ENCODE data around the gene SUCO.
"Not testable (repeated sequence)": the region's sequence is repeated elsewhere in the genome, so short reads cannot be mapped to it uniquely, and the experiment has no call there.

The SUCO gene

DNA sequence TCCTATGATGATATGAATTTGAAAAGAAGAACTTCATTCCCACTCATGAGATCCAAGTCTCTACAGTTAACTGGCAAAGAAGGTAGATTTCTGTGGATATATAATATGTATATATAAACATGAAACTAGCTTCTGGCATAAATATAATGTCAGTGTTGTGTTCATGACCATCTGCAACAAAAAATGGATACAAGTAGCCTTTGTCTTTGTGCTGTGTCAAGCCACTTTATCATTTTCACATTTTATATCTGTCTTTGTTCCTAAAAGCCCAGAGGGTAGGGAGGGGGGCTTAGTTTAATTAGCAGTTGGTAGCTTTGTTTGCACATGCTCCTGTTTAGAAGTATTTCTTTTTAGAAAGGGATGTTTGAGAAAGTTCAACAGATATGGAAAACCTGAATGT is 69.8 kb downstream of the SUCO start:
- Histone ChIP-seq H3K27me3 (ENCODE audit: control insufficient read depth in 1 of 2, insufficient read depth in 2 of 2, low read length in 2 of 2) (no peaks in the 10 kb centered on the region), H3K27ac (ENCODE audit: low read depth, low read length) (no peak overlapping the region), H3K4me1 (ENCODE audit: control insufficient read depth in 1 of 2, insufficient read depth in 2 of 2, low read length in 2 of 2) (no peaks in the 10 kb centered on the region), H3K9me3 (ENCODE audit: control insufficient read depth in 1 of 2, low read length in 2 of 2) (no peaks in the 10 kb centered on the region), H3K36me3 (ENCODE audit: control insufficient read depth in 1 of 2, insufficient read depth in 2 of 2, low read length in 2 of 2) (peaks cover 9 to 38% of the 10 kb centered on the region in 2 donors), H3K9ac (ENCODE audit: low read depth in 1 of 2, low read length in 2 of 2) (no peak overlapping the region), H3K4me3 (ENCODE audit: low read depth in 1 of 2, low read length in 2 of 2) (no peak overlapping the region)

DNA sequence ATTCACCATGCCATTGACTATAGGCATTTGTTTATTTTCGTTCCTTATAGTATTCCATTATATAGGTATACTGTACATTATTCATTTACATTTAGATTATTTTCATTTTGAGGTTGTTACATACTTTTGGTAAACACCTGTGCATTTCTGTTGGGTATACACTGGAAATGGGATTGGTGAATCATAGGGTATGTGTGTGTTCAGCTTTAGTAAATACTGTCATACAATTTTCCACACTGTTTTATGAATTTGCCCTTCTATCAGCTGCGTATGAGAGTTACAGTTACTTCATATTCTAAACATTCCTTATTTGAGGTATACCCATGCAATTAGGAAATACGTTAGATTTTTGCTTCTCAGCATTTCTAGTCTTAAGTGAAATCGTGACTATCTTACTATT is 70.9 kb downstream of the SUCO start:
- peaks cover 9 to 35% of the 10 kb centered on the region in 2 donors for H3K36me3 ChIP-seq (ENCODE audit: control insufficient read depth in 1 of 2, insufficient read depth in 2 of 2, low read length in 2 of 2)
- H3K4me3 ChIP-seq (ENCODE audit: low read depth in 1 of 2, low read length in 2 of 2), result no peak overlapping the region
- no peaks in the 10 kb centered on the region for H3K27me3 ChIP-seq (ENCODE audit: control insufficient read depth in 1 of 2, insufficient read depth in 2 of 2, low read length in 2 of 2)

DNA sequence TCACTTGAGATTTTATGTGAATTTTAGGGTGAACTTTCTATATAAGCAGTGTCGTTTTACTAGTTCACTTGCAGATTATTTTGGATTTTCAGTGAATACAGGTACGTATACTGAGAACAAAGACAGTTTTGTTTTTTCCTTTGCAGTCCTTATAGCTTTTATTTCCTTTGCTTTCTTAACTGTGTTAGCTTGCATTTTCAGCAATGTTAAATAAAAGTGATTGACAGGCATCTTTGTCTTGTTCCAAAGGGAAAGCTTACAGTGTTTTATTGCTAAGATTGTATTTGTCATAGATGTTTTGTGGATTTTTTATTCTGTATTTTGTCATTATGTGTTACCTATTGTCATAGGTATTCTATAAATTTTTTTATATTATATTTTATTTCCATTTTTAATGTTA is 72.7 kb downstream of the SUCO start:
- Histone ChIP-seq H3K27ac (ENCODE audit: low read depth, low read length) (no peak overlapping the region), H3K4me3 (ENCODE audit: low read depth in 1 of 2, low read length in 2 of 2) (no peak overlapping the region), H3K36me3 (ENCODE audit: control insufficient read depth in 1 of 2, insufficient read depth in 2 of 2, low read length in 2 of 2) (peaks cover 5 to 42% of the 10 kb centered on the region in 2 donors), H3K27me3 (ENCODE audit: control insufficient read depth in 1 of 2, insufficient read depth in 2 of 2, low read length in 2 of 2) (no peaks in the 10 kb centered on the region), H3K4me1 (ENCODE audit: control insufficient read depth in 1 of 2, insufficient read depth in 2 of 2, low read length in 2 of 2) (no peaks in the 10 kb centered on the region), H3K9me3 (ENCODE audit: control insufficient read depth in 1 of 2, low read length in 2 of 2) (no peaks in the 10 kb centered on the region), H3K9ac (ENCODE audit: low read depth in 1 of 2, low read length in 2 of 2) (no peak overlapping the region)

More for the DNA sequence above, 70.9 kb downstream of the SUCO start:
- H3K27ac ChIP-seq (ENCODE audit: low read depth, low read length), result no peak overlapping the region
- H3K9ac ChIP-seq (ENCODE audit: low read depth in 1 of 2, low read length in 2 of 2), result no peak overlapping the region
- no peaks in the 10 kb centered on the region for H3K9me3 ChIP-seq (ENCODE audit: control insufficient read depth in 1 of 2, low read length in 2 of 2)
- H3K4me1 ChIP-seq (ENCODE audit: control insufficient read depth in 1 of 2, insufficient read depth in 2 of 2, low read length in 2 of 2), result no peaks in the 10 kb centered on the region

DNA sequence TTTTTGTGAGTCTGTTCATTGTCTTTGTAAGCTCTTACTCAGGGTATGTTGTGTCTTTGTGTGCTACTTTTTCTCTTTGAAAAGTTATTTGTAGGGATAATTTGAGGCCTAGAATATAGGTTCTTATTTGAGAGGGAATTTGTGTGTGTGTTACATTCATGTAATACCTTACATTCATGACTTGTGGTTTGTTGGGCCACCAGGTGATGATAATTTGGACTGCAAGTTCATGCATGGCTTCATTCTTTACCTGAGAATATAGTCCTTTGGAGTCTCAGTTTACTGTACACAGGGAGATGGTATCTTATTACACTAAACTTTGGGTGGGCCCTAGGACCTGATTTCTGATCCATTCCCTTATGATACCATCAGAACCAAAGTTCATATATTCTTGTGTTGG is 74.2 kb downstream of the SUCO start:
- H3K9me3 ChIP-seq (ENCODE audit: control insufficient read depth in 1 of 2, low read length in 2 of 2), result no peaks in the 10 kb centered on the region
- no peak overlapping the region for H3K27ac ChIP-seq (ENCODE audit: low read depth, low read length)
- peaks cover 4 to 39% of the 10 kb centered on the region in 2 donors for H3K36me3 ChIP-seq (ENCODE audit: control insufficient read depth in 1 of 2, insufficient read depth in 2 of 2, low read length in 2 of 2)
- H3K4me1 ChIP-seq (ENCODE audit: control insufficient read depth in 1 of 2, insufficient read depth in 2 of 2, low read length in 2 of 2), result no peaks in the 10 kb centered on the region
- H3K27me3 ChIP-seq (ENCODE audit: control insufficient read depth in 1 of 2, insufficient read depth in 2 of 2, low read length in 2 of 2), result no peaks in the 10 kb centered on the region
- H3K9ac ChIP-seq (ENCODE audit: low read depth in 1 of 2, low read length in 2 of 2), result no peak overlapping the region
- H3K4me3 ChIP-seq (ENCODE audit: low read depth in 1 of 2, low read length in 2 of 2), result no peak overlapping the region

DNA sequence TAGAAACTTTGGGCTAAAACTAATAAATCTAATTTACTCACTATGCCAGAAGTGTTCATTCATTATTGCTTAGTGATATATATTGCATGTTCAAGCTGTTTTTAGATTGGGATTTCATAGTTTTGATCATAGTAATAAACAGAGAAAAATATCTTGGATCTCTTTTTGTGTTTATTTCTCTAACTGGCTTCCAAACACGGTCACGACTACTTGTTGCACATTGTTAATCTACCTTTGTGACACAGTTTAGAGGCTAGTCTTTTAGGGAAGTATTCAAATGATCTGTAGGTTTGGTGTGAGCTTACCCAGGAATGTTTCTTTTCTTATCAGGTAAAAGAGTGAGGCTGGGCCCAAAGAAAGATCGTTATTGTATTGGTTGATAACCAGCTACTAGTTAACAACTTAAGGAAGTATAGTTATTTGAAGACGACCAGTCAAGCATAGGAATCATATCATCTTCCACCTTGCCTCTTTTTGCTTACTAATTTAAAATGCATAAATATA is 75.2 kb downstream of the SUCO start:
- no peaks in the 10 kb centered on the region for H3K27me3 ChIP-seq (ENCODE audit: control insufficient read depth in 1 of 2, insufficient read depth in 2 of 2, low read length in 2 of 2)
- no peak overlapping the region for H3K9ac ChIP-seq (ENCODE audit: low read depth in 1 of 2, low read length in 2 of 2)
- peaks cover 0 to 29% of the 10 kb centered on the region in 2 donors for H3K36me3 ChIP-seq (ENCODE audit: control insufficient read depth in 1 of 2, insufficient read depth in 2 of 2, low read length in 2 of 2)
- no peak overlapping the region for H3K4me3 ChIP-seq (ENCODE audit: low read depth in 1 of 2, low read length in 2 of 2)
- no peaks in the 10 kb centered on the region for H3K4me1 ChIP-seq (ENCODE audit: control insufficient read depth in 1 of 2, insufficient read depth in 2 of 2, low read length in 2 of 2)
- H3K27ac ChIP-seq (ENCODE audit: low read depth, low read length), result no peak overlapping the region
- H3K9me3 ChIP-seq (ENCODE audit: control insufficient read depth in 1 of 2, low read length in 2 of 2), result no peaks in the 10 kb centered on the region

DNA sequence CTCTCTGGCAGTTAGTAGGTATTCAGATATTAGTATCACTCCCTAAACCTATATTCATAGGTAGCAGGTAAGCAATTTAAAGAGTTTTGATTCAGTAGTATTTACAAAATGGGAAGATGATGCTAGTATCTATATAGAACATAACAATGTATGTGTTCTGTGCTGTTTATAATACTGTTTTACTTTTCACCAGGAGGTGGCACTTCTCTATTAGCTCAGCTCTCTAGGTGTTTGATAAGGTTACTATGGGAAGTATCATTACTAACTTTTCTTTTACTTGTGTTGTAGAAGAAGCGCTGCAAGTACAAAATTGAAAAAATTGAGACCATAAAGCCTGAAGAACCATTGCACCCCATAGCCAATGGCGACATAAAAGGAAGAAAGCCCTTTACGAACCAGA is 76.6 kb downstream of the SUCO start:
- H3K9me3 ChIP-seq (ENCODE audit: control insufficient read depth in 1 of 2, low read length in 2 of 2), result no peaks in the 10 kb centered on the region

DNA sequence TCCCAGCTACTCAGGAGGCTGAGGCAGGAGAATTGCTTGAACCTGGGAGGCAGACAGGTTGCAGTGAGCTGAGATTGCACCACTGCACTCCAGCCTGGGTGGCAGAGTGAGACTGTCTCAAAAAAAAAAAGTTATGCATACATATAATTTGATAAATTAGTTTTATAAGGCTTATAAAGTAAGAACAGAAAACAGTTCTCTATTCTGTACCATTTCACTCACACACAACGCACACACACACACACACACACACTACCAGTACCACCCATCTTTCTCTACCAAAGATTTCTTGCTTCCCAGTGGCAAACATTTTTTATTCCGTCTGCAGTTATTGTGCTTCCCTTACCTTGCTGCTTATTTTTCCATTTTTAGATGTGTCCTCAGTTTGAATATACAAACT is 79.5 kb downstream of the SUCO start:
- Histone ChIP-seq H3K4me3 (ENCODE audit: low read depth in 1 of 2, low read length in 2 of 2) (no peak overlapping the region), H3K9me3 (ENCODE audit: control insufficient read depth in 1 of 2, low read length in 2 of 2) (peaks cover 7 to 12% of the 10 kb centered on the region in 2 donors), H3K27me3 (ENCODE audit: control insufficient read depth in 1 of 2, insufficient read depth in 2 of 2, low read length in 2 of 2) (no peaks in the 10 kb centered on the region), H3K27ac (ENCODE audit: low read depth, low read length) (no peak overlapping the region), H3K36me3 (ENCODE audit: control insufficient read depth in 1 of 2, insufficient read depth in 2 of 2, low read length in 2 of 2) (peaks cover 0 to 23% of the 10 kb centered on the region in 2 donors), H3K9ac (ENCODE audit: low read depth in 1 of 2, low read length in 2 of 2) (no peak overlapping the region), H3K4me1 (ENCODE audit: control insufficient read depth in 1 of 2, insufficient read depth in 2 of 2, low read length in 2 of 2) (no peaks in the 10 kb centered on the region)

More for the DNA sequence above, 76.6 kb downstream of the SUCO start:
- H3K27me3 ChIP-seq (ENCODE audit: control insufficient read depth in 1 of 2, insufficient read depth in 2 of 2, low read length in 2 of 2), result no peaks in the 10 kb centered on the region
- no peak overlapping the region for H3K27ac ChIP-seq (ENCODE audit: low read depth, low read length)
- peaks cover 0 to 23% of the 10 kb centered on the region in 2 donors for H3K36me3 ChIP-seq (ENCODE audit: control insufficient read depth in 1 of 2, insufficient read depth in 2 of 2, low read length in 2 of 2)
- no peak overlapping the region for H3K4me3 ChIP-seq (ENCODE audit: low read depth in 1 of 2, low read length in 2 of 2)
- H3K9ac ChIP-seq (ENCODE audit: low read depth in 1 of 2, low read length in 2 of 2), result no peak overlapping the region
- H3K4me1 ChIP-seq (ENCODE audit: control insufficient read depth in 1 of 2, insufficient read depth in 2 of 2, low read length in 2 of 2), result no peaks in the 10 kb centered on the region

DNA sequence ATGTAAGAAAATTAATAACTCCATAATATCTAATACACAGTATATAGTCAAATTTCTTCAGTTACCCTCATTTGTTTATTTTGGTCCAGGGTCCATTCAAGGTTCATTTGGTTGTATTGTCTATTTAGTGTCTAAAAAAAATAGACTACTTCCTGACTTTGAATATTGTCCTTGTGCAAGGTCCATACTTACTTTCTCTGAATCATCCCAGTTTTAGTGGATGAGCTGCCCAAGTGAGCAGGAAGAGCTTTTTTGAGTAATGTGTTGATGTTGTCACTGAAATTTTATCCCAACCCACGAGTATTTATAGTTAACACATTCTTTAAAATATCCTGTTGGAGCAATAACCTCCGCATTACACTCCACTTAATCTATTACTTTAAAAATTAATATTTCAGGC is 80.3 kb downstream of the SUCO start:
- H3K27ac ChIP-seq (ENCODE audit: low read depth, low read length), result no peak overlapping the region
- no peak overlapping the region for H3K4me3 ChIP-seq (ENCODE audit: low read depth in 1 of 2, low read length in 2 of 2)
- peaks cover 7 to 12% of the 10 kb centered on the region in 2 donors for H3K9me3 ChIP-seq (ENCODE audit: control insufficient read depth in 1 of 2, low read length in 2 of 2)
- H3K4me1 ChIP-seq (ENCODE audit: control insufficient read depth in 1 of 2, insufficient read depth in 2 of 2, low read length in 2 of 2), result no peaks in the 10 kb centered on the region
- H3K9ac ChIP-seq (ENCODE audit: low read depth in 1 of 2, low read length in 2 of 2), result no peak overlapping the region
- peaks cover 0 to 23% of the 10 kb centered on the region in 2 donors for H3K36me3 ChIP-seq (ENCODE audit: control insufficient read depth in 1 of 2, insufficient read depth in 2 of 2, low read length in 2 of 2)
- H3K27me3 ChIP-seq (ENCODE audit: control insufficient read depth in 1 of 2, insufficient read depth in 2 of 2, low read length in 2 of 2), result no peaks in the 10 kb centered on the region

DNA sequence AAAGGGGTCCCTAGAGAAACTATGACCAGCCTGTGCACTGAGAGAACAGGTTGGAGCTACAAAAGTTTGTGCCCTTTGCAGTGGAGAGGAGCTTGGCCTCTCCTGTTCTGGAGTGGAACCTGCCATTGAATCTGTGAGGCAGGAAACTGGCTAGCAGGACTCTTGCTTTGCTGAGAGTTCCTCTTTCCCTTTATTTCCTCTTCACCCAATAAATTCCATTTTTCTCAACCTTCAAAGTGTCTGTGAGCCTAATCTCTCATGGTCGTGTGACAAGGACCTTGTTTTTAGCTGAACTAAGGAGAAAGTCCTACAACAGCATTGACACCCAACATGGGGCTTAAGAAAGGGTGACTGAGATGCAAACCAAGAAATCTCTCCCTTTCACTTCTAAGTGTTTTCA is 83.2 kb downstream of the SUCO start:
- H3K4me3 ChIP-seq (ENCODE audit: low read depth in 1 of 2, low read length in 2 of 2), result no peak overlapping the region
- peaks cover 0 to under 1% of the 10 kb centered on the region in 2 donors for H3K36me3 ChIP-seq (ENCODE audit: control insufficient read depth in 1 of 2, insufficient read depth in 2 of 2, low read length in 2 of 2)
- peaks cover 18 to 29% of the 10 kb centered on the region in 2 donors for H3K9me3 ChIP-seq (ENCODE audit: control insufficient read depth in 1 of 2, low read length in 2 of 2)
- no peaks in the 10 kb centered on the region for H3K27me3 ChIP-seq (ENCODE audit: control insufficient read depth in 1 of 2, insufficient read depth in 2 of 2, low read length in 2 of 2)
- H3K27ac ChIP-seq (ENCODE audit: low read depth, low read length), result no peak overlapping the region
- H3K4me1 ChIP-seq (ENCODE audit: control insufficient read depth in 1 of 2, insufficient read depth in 2 of 2, low read length in 2 of 2), result no peaks in the 10 kb centered on the region
- no peak overlapping the region for H3K9ac ChIP-seq (ENCODE audit: low read depth in 1 of 2, low read length in 2 of 2)

DNA sequence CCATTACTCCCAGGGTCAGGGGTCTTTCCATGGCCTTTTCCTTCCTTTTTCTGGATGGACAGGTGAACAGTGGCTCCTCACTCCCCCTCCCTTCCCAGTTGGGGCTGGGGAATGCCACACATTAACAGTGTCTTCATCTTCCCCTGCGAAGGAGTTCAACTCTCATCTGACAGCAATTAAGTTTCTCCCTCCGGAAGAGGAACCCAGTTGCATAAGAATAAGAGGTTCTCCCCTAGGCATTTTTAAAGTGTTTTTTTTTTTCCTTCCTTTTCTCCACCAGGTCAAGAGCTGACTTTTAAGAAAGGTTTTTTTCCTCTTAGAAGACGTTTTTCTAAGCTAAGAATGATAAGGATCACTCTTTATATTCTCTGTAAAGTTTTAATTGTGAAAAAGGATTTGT is 83.7 kb downstream of the SUCO start:
- Histone ChIP-seq H3K9ac (ENCODE audit: low read depth in 1 of 2, low read length in 2 of 2) (no peak overlapping the region), H3K9me3 (ENCODE audit: control insufficient read depth in 1 of 2, low read length in 2 of 2) (peaks cover 18 to 29% of the 10 kb centered on the region in 2 donors), H3K4me3 (ENCODE audit: low read depth in 1 of 2, low read length in 2 of 2) (no peak overlapping the region), H3K27me3 (ENCODE audit: control insufficient read depth in 1 of 2, insufficient read depth in 2 of 2, low read length in 2 of 2) (no peaks in the 10 kb centered on the region), H3K36me3 (ENCODE audit: control insufficient read depth in 1 of 2, insufficient read depth in 2 of 2, low read length in 2 of 2) (no peaks in the 10 kb centered on the region), H3K4me1 (ENCODE audit: control insufficient read depth in 1 of 2, insufficient read depth in 2 of 2, low read length in 2 of 2) (no peaks in the 10 kb centered on the region), H3K27ac (ENCODE audit: low read depth, low read length) (no peak overlapping the region)

DNA sequence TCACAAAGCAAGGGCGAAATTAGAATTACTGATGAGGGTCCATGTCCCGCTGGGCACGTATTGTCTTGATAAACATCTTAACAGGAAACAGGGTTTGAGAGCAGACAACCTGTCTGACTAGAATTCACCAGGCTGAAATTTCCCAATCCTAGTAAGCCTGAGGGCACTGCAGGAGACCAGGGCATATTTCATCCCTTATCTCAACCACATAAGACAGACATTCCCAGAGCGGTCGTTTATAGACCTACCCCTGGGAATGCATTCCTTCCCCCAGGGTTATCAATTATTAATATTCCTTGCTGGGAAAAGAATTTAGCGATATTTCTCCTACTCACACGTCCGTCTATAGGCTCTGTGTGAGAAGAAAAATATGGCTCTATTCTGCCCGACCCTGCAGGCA is 87.7 kb downstream of the SUCO start:
- not testable (repeated sequence) for H3K9ac ChIP-seq (ENCODE audit: low read depth in 1 of 2, low read length in 2 of 2); H3K27me3 ChIP-seq (ENCODE audit: control insufficient read depth in 1 of 2, insufficient read depth in 2 of 2, low read length in 2 of 2); H3K36me3 ChIP-seq (ENCODE audit: control insufficient read depth in 1 of 2, insufficient read depth in 2 of 2, low read length in 2 of 2); H3K27ac ChIP-seq (ENCODE audit: low read depth, low read length); H3K4me3 ChIP-seq (ENCODE audit: low read depth in 1 of 2, low read length in 2 of 2); H3K4me1 ChIP-seq (ENCODE audit: control insufficient read depth in 1 of 2, insufficient read depth in 2 of 2, low read length in 2 of 2)
- peaks cover 18 to 27% of the 10 kb centered on the region in 2 donors for H3K9me3 ChIP-seq (ENCODE audit: control insufficient read depth in 1 of 2, low read length in 2 of 2)
